Choroid plexus epithelial cell (primary cell): ENCODE data around the gene TSSK3.

ENCODE experiments used
- DNase-seq: peaks from one replicate; pipeline ENCODE4 v3.0.0-alpha.2; 2010; ENCODE audit warnings: low read depth
- H3K4me3 ChIP-seq: 2 replicates; pipeline ENCODE4 v1.5.1; 2011; ENCODE audit warnings: low read depth, mild to moderate bottlenecking, control low read depth, low read length, moderate library complexity
- TF ChIP-seq, protein P1 (sequence below): conservative IDR thresholded peaks from 2 replicates; pipeline ENCODE4 v1.5.1; 2011; ENCODE audit warnings: low read depth, mild to moderate bottlenecking, control low read depth, inconsistent platforms, low read length, moderate library complexity

The TSSK3 gene

DNA sequence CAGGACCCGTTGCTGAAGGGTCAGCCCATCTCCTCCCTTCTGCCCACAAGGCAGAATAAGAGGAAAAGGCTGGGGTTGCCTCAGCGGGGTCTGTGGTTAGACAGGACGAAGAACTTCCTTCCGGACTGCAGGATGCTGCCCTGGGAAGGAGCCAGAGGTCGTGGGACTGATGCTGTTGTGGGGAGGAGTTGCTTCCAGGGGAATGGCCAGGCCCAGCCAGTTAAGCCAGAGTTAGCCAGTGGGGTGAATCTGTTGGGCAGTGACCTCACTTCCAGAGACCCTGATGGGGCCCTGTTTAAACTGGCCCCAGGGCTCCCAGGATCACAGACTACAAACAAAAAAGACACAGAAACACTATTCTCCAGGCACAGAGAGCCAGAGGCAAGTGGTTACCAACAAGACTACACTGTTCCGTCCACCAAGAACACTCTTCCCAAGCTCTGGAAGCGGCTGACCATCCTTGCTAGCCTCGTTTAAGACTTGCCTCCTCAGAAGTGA is 13.1 kb upstream of the TSSK3 start:
- DNase-seq = peak; percentile 95

DNA sequence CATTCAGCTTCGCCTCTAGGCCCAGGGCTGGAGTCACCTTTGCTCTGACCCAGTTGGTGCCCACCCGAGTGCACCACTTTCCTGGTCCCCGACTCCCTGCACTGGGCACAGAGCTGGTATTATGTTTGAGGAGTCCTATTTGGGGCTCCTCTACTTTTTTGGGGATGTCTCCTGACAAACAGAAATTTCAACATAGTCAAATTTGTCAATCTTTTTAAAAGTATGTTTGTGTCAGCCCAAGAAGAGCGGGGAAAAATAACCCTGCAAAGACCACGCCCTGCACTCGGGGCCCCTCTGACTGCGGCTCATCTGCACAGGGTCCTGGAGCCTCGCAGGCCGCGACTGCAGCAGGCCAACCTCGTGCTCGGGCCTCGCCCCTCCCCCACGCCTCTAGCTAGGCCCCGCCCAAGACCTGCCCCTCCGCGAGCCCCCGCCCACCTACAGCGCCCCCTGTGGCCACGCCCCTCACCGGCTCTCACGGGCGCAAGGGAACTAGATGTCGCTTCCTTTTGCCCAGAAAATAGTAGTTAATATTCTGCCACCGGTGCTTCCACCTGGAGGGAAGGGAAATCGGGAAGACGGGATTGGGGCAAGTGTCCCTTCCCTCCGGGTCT is 11.4 kb upstream of the TSSK3 start:
- peak overlapping the region; percentile 60 for H3K4me3 ChIP-seq
- peak; percentile 74 for DNase-seq
- TF ChIP-seq, protein P1, sequence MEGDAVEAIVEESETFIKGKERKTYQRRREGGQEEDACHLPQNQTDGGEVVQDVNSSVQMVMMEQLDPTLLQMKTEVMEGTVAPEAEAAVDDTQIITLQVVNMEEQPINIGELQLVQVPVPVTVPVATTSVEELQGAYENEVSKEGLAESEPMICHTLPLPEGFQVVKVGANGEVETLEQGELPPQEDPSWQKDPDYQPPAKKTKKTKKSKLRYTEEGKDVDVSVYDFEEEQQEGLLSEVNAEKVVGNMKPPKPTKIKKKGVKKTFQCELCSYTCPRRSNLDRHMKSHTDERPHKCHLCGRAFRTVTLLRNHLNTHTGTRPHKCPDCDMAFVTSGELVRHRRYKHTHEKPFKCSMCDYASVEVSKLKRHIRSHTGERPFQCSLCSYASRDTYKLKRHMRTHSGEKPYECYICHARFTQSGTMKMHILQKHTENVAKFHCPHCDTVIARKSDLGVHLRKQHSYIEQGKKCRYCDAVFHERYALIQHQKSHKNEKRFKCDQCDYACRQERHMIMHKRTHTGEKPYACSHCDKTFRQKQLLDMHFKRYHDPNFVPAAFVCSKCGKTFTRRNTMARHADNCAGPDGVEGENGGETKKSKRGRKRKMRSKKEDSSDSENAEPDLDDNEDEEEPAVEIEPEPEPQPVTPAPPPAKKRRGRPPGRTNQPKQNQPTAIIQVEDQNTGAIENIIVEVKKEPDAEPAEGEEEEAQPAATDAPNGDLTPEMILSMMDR = peak; percentile 55

More for the DNA sequence above, 13.1 kb upstream of the TSSK3 start:
- TF ChIP-seq, protein P1 = no peak
- no peak overlapping the region for H3K4me3 ChIP-seq

DNA sequence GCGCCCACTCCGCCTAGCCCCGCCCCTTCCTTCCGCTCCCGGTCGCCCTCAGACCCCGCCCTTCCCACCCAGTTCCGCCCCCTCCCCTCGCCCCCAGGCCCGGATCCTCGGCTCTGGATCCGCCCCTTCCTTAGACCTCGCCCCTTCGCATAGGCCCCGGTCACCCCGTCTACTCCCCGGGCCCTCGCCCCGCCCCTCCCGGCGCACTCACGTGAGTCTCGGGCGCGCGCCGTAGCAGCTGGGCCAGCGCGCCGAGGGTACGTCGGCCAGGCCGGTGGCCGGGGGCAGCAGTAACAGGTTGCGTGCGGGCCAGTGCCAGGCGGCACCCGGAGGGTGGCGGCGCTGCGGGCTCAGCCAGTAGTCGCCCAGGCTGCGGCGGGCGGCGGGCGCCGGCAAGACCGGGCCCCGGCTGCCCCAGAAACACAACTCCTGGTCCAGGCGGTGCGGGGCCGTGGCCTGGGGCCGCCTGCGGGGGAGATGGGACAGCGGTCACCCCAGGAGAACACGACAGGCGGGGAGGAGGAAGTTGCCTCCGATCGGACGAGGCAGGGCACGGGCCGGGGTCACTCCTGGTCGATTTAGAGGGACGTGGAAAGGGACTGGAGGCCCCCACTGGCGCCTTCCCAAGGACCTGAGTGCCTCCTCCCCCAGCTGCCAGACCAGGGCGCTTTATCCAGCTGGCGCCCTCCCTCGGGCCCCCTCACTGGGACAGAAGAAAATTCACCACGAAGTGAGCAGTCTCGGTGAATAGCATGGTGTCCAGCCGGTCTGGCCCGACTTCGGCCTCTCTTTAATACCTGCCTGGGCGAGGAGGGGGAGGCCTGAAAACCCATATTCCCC is 10.7 kb upstream of the TSSK3 start:
- H3K4me3 ChIP-seq = peak overlapping the region; percentile 60
- DNase-seq = peak; percentile 92
- TF ChIP-seq, protein P1 = peak; percentile 19

DNA sequence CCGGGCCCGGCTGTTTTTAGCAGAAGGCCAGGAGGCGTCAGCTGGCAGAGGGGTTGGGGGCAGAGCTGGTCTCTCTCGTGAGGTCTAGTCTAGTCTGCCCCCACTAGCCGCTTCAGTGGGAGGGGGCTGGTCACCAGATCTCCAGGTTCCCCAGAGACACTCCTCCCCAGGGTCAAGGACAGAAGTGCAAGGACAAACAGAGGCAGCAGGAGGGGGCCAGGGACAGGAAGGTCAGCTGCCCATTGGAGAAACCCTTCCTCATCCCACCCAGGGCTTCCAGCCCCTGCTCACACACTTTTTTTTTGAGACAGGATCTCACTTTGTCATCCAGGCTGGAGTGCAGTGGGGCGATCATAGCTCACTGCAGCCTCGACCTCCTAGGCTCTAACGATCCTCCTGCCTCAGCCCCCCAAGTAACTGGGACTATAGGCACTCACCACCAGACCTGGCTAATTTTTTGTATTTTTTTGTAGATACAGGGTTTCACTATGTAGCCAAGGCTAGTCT is 10.0 kb upstream of the TSSK3 start:
- TF ChIP-seq, protein P1 = no peak
- peak overlapping the region; percentile 60 for H3K4me3 ChIP-seq
- DNase-seq = no peak

DNA sequence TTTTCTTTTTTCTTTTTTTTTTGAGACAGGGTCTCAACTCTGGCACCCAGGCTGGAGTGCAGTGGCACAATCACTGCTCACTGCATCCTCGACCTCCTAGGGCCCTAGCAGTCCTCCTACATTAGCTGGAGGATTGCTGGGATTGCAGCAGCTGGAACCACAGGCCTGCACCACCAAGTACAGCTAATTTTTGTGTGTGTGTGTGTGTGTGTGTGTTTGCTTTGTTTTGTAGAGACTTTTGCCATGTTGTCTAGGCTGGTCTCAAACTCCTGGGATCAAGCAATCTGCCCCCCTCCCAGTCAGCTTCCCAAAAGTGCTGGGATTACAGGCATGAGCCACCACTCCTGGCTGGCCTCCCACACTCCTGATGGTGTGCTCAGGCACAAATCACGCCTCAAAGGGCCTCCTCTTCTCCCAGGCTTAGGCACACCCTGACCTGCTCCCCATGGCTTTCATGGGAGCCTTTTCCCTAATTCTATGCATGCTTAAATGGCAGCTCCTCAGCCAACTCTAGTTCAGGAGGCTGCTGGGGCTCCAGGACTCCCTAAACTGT is 9.4 kb upstream of the TSSK3 start:
- no peak overlapping the region for H3K4me3 ChIP-seq
- DNase-seq = peak; percentile 56
- TF ChIP-seq, protein P1 = no peak

DNA sequence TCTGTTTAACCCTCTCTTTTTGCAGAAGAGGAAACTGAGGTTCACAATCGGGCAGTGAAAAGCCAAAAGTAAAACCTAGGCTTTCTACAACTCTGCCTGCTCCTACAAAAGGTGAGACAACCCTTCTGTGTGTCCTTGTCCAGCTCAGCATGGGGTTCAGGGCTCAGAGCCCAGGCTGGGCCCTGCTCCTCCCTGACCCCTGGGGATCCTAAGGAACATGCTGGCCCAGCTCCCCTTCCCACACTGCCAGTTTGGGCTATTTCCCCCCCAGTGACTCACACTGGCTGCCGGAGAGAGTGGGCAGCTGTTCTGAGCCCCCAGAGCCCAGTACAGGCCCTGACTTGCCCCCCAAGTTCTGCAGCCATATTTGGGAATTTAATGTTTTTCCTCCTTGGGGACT is 8.9 kb upstream of the TSSK3 start:
- TF ChIP-seq, protein P1 = no peak
- no peak overlapping the region for H3K4me3 ChIP-seq

More for the DNA sequence above, 8.9 kb upstream of the TSSK3 start:
- DNase-seq = no peak
